LNCaP clone FGC (cell line): ENCODE results near the gene TPSD1.

Experiments used
- DNase-seq: peaks from one replicate; pipeline ENCODE4 v3.0.0-alpha.2; 2011; ENCODE audit warnings: low read depth
- H3K4me3 ChIP-seq: 2 replicates; pipeline ENCODE4 v1.5.1; 2011; ENCODE audit warnings: mild to moderate bottlenecking, low read depth, low read length, control low read depth
- TF ChIP-seq, protein P1 (sequence below): IDR thresholded peaks from 2 replicates; pipeline ENCODE4 v1.5.1; 2012; ENCODE audit warnings: mild to moderate bottlenecking; ENCODE audit not compliant: control insufficient read depth, insufficient read depth; ENCODE audit errors: extremely low read depth

The TPSD1 gene

DNA sequence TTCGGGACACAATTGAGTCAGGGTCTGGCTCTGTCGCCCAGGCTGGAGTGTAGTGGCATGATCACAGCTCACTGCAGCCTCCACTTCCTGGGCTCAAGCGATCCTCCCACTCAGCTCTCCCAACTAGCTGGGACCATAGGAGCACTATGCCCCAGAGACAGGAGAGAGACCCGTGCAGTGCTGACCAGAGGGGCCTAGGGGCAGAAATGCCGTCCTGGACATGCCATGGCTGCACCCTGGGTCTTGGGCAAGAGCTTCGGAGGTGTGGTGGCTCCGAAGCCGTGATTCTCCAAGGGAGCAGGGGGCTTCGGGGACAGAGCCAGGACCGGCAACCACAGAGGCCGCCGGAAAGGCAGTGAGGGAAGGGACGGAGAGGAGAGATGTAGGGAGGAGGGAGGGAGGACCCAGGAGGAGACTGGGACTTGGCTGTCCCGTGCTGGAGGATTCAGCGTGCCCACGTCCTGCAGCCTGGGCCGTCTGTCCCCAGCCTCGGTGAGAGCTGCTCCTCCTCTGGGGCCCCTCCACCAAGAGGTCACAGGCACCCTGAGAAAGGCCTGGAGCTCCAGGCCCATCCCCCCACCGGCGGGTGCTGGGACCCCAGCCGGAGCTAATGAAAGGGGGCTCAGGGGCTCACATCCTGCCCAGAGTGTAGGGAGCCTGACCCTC, 21.9 kb downstream of the TPSD1 start:
- no peak for DNase-seq
- H3K4me3 ChIP-seq = no peak overlapping the region
- TF ChIP-seq, protein P1, sequence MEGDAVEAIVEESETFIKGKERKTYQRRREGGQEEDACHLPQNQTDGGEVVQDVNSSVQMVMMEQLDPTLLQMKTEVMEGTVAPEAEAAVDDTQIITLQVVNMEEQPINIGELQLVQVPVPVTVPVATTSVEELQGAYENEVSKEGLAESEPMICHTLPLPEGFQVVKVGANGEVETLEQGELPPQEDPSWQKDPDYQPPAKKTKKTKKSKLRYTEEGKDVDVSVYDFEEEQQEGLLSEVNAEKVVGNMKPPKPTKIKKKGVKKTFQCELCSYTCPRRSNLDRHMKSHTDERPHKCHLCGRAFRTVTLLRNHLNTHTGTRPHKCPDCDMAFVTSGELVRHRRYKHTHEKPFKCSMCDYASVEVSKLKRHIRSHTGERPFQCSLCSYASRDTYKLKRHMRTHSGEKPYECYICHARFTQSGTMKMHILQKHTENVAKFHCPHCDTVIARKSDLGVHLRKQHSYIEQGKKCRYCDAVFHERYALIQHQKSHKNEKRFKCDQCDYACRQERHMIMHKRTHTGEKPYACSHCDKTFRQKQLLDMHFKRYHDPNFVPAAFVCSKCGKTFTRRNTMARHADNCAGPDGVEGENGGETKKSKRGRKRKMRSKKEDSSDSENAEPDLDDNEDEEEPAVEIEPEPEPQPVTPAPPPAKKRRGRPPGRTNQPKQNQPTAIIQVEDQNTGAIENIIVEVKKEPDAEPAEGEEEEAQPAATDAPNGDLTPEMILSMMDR = no peak

DNA sequence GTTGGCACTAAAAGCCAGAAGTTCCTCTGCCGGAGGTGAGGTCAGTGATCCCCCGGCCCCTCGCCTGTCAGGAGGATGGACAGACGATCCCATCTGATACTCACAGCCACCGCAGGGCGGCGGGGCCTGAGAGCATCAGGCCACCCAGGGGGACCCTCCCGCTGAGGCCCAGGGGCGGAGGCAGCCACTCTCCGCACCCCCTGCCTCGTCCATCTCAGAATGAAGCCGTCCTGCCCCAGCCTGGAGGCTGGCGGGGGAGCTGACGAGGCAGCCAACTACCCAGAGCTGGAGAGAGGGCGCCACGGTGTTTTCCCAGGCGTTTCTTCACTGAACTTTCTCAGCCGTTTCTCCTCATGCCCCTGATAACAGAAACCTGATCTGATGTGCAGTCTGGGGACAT, 22.6 kb downstream of the TPSD1 start:
- TF ChIP-seq, protein P1 = no peak
- no peak overlapping the region for H3K4me3 ChIP-seq
- no peak for DNase-seq

DNA sequence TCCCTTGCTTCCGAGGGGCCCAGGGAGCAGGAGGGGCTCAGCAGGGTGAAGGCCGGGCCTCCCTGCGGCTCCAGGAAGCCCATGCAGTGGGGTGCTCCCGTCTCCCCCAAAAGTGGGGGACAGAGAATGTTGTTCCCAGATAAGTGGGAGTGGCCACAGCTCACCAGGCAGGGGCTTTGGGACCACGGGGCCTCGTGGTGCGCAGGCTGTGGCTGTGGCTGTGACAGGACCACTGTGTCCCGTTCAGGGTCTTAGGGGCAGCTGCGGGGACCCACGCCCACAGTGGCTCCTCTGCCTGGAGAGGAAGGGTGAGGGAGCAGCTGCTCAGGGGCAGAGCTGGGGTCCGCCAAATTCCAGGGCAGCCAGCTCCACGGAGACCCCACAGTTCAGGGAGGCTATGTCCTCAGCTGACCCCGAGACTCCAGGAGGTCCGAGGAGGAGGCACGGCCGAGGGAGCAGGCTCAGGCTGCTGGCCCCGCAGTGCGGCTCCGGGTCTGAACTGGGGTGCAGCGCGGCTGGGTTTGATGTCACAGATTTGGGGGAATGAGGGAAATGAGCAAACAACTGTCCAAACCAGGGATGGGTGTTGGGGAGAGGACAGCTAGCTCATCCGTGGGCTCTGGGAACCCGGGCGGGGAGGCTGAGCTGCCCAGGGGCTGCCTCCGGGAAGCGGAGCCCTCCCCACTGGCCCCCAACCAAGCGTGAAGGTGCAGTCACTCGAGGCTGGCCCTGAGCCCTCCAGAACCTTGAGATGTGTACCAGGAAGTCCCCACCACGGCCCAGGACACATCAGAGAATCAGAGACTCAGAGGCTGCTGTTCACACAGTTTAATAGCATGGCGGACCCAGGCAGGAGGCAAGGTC, 23.4 kb downstream of the TPSD1 start:
- TF ChIP-seq, protein P1 = no peak
- DNase-seq = no peak
- H3K4me3 ChIP-seq = no peak overlapping the region

DNA sequence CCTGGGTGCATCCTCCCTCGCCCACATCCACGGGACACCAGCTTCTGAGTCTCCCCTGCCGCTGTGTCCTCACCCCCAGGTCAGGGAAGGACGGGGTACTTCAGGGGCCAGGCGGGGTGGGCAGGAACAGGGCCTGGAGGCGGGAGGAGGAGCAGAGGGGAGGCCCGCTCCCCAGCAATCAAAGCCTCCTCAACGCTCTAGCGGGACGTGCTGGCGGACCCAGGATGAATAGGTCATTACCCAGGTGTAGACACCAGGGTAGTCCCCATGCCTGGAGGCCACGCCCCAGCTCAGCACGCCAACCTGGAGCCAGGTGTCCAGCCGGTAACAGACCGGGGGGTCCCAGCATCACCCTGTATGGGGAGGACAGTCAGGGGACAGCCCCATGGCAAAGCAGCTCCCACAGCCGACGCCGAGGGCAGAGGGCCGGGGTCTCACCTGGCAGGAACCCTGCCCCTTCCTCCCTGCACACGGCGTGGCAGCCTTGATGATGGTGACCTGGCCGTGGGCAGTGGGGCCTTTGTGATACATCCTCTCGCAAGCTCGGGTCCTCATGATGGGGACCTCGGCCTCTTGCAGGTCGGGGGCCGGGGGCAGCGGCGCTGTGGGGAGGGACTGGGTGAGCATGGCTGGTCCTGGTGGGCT, 24.2 kb downstream of the TPSD1 start:
- DNase-seq = no peak
- TF ChIP-seq, protein P1 = no peak
- no peak overlapping the region for H3K4me3 ChIP-seq

DNA sequence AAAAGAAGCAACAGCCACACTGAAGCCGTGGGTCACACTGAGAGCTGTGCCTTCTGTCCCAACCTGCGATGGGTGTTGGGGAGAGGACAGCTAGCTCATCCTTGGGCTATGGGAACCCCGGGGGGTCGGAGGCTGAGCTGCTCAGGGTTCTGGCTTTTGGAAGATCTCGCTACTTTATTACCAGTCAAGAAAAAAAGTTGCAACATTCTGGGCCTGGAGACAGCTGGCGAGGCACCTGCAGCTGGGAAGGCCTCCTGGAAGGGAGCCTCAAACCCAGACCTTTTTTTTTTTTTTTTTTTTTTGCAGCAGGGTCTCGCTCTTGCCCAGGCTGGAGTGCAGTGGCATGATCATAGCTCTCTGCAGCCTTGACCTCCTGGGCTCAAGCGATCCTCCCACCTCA, 24.9 kb downstream of the TPSD1 start:
- DNase-seq = no peak
- TF ChIP-seq, protein P1 = no peak
- H3K4me3 ChIP-seq = no peak overlapping the region

DNA sequence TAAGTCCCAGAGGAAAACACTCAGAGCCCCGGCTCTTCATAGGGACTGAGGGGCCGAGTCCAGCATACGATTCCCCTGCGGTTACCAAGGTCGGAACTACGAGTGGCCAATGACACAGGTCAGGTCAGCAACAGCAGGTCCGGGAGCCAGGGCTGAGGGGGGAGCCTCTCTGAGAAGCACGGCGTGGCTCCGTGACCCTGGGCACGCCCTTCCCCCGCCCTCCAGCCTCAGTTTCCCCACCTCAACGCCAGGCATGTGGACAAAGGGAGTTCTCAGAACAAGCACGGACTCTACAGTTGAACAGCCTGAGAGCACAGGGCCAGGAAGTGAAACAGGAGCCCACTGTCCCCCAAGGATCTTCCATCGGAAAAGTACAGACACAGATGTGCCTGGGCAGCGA, 25.6 kb downstream of the TPSD1 start:
- DNase-seq = no peak
- no peak overlapping the region for H3K4me3 ChIP-seq
- TF ChIP-seq, protein P1 = no peak
